ENCODE results near the gene PHF20. TPM values are rescaled to one million over a fixed set of nuclear protein-coding genes. Genes with fewer than 3 reads are reported as not detected.

Gene PHF20
- total and polyA plus RNA-seq, 2 of the 8 experiments (the other 6 are each of a cell fraction or from before 2014, with no cell fraction given) = 25.6 to 70.1 TPM

- no peak for TF ChIP-seq HDAC2 (IDR thresholded peaks at IDR 0.05; ENCODE audit: borderline replicate concordance in 1 of 2, low read depth in 2 of 2, low read length in 2 of 2)
- no peak for TF ChIP-seq SIX5 (IDR thresholded peaks at IDR 0.05; ENCODE audit: low read depth, low read length)
Observed at GRCh38 chr20:35837577-35838195, 65.9 kb downstream of the PHF20 start (continued).
